GM21717 (cell line): ENCODE data around the gene TMEM175.

Experiments used
- ATAC-seq: cut with Tn5 transposase; IDR thresholded peaks from one replicate; pipeline ENCODE4 v1.9.1; 2021; ENCODE audit warnings: mild to moderate bottlenecking, moderate library complexity; ENCODE audit not compliant: unreplicated experiment

The TMEM175 gene

GRCh38 chr4:898869-899555, 33.2 kb upstream of the TMEM175 start:
- ATAC-seq, result no peak

- no peak for ATAC-seq
Measured at GRCh38 chr4:899556-899906, 32.7 kb upstream of the TMEM175 start.

- ATAC-seq, result no peak
Measured at GRCh38 chr4:900073-900472, 32.2 kb upstream of the TMEM175 start.

GRCh38 chr4:900721-901120, 31.5 kb upstream of the TMEM175 start:
- ATAC-seq, result no peak

GRCh38 chr4:901192-901910, 30.9 kb upstream of the TMEM175 start:
- no peak for ATAC-seq

GRCh38 chr4:903066-904046, 28.9 kb upstream of the TMEM175 start:
- ATAC-seq, result no peak

- no peak for ATAC-seq
Measured at GRCh38 chr4:905485-906338, 26.5 kb upstream of the TMEM175 start.

GRCh38 chr4:906339-907102, 25.7 kb upstream of the TMEM175 start:
- ATAC-seq, result no peak

GRCh38 chr4:907103-907400, 25.2 kb upstream of the TMEM175 start:
- no peak for ATAC-seq

- ATAC-seq, result no peak
Measured at GRCh38 chr4:907691-908425, 24.4 kb upstream of the TMEM175 start.

- ATAC-seq, result no peak
Measured at GRCh38 chr4:909131-909571, 23.1 kb upstream of the TMEM175 start.

- no peak for ATAC-seq
Measured at GRCh38 chr4:909821-910220, 22.4 kb upstream of the TMEM175 start.

- ATAC-seq, result no peak
Measured at GRCh38 chr4:910366-911091, 21.7 kb upstream of the TMEM175 start.

- no peak for ATAC-seq
Measured at GRCh38 chr4:911221-911751, 21.0 kb upstream of the TMEM175 start.

GRCh38 chr4:911871-912490, 20.3 kb upstream of the TMEM175 start:
- no peak for ATAC-seq

- ATAC-seq, result no peak
Measured at GRCh38 chr4:912548-913279, 19.5 kb upstream of the TMEM175 start.

- ATAC-seq, result no peak
Measured at GRCh38 chr4:913280-913618, 19.0 kb upstream of the TMEM175 start.
